ENCODE measurements around the gene CAD.

The CAD gene

DNA sequence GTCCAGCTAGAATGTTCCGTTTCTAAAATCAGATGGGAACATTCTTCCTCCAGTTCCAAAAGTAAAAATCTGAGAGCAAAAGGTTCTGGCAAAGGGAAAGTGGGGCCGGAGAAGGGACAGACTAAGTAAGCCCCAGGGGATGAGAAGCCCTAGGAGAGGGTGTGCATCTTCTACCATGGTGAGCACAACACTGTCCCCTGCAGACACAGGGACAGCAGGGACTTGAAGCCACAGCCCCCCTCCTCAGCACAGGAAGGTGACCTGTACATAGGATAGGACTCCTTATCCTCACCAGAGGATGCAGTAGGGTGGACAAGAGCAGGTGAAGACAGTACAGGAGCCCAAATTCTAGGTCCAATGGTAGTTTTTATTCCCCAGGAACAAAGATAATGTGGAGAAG is 17.9 kb upstream of the CAD start:
- DNase-seq, result no peak

DNA sequence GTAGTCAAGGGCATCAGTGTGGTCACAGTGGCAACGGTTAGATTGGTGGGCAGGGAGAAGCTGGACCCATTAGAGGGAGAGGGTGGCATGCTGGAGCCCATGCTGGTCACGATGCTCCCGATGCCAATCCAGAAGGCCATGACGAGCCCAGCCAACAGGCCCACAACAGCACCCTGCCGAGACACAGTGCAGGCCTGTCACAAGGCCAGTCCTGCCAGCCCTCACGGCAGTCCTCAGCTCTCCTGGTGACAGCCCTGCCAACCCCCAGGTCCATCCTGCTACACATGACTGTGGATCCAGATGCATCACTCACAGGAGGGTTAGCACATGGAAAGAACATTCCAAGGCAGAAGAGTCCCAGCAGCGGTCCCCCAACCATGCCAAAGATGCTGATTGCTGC is 15.5 kb upstream of the CAD start:
- DNase-seq, result no peak

DNA sequence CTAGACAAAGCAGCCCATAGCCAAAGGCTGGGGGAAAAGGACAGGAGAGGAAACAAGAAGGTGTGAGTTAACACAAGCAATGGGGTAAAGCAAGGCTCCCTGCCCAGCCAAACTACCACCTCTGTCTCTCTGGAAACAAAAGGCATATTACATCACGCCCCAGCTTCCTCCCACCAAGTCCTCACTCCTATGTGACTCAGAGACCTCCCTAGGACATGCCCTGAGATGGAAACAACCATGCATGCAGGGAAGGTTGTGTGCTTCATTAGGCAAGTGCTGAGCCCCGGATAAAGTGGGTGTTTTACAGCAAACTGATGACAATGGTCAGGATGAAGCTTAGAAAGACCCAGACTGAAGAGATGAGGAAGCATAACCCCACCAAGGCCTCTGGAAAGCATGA is 14.3 kb upstream of the CAD start:
- peak; percentile 72 to 97 for DNase-seq

DNA sequence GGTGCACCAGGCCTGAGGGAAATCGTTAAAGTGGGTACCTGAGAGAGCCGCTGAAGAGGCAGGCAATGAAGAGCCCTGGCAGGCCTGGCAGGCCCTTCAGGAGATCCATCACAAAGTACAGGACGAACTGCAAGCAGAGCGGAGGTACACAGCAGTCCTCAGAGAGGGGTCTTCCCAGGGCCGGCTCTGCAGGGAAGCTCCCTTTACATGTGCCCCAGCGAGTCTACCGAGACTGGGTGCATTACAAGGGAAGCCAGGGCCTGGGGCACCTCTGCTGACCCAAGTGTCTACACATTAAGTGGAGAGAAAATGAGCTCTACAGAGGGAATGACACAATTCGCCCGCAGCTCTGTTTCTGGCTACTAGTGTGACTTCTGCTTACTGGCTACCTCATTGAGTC is 13.4 kb upstream of the CAD start:
- DNase-seq, result no peak

DNA sequence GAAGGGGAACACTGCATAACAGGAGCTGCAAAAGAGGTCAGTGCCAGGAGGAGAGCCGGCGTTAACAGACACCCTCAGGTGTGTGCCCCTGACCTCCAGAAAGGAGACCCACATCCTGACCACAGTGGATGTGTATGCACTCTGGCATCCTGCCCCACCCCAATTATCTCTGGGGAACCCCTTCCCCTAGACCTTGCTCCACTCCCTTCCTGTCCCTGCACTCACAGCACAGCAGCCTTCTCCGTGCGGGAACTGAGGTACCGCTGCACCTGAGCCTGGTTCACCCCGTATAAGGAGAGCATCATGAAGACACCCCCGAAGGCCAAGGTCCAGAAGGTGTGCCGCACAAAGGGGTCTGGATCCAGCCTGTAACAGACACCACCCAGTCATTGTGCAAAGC is 12.6 kb upstream of the CAD start:
- DNase-seq, result no peak

DNA sequence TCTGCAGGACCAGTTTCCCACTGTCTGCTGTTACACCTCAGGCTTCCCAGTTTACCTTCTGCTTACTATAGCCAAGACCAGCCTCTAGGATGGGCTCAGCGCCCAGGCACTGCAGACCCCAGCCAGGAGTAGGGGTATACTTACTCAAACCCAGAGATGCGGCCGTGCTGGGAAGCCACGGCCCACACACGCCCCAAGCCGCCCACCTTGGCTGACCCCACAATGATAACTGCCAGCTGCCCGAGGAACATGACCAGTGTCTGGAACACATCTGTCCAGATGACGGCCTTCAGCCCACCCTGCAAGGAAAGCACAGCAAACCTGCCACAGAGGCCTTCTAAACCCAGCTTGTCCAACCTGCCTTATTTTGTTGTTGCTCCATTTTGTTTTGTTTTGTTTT is 12.0 kb upstream of the CAD start:
- DNase-seq, result no peak

DNA sequence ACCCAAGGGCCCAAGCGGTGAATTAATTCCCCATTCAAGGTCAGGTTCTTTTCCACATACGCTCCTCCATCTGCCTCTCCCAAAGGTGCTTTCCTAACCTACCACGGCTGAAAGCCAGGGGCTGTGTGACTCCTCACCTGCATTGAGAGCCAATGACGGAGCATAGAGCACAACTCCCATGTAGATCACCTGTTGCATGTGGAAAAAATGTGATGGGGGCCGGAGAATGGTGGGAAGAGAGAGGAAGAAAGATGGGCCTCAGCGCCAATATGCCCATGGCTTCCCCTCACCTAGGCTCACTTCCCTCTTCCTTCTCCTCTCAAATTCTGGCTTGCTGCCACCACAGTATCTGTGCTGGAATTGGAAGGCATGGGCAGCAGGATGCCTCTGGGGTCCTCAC is 10.8 kb upstream of the CAD start:
- DNase-seq, result no peak

DNA sequence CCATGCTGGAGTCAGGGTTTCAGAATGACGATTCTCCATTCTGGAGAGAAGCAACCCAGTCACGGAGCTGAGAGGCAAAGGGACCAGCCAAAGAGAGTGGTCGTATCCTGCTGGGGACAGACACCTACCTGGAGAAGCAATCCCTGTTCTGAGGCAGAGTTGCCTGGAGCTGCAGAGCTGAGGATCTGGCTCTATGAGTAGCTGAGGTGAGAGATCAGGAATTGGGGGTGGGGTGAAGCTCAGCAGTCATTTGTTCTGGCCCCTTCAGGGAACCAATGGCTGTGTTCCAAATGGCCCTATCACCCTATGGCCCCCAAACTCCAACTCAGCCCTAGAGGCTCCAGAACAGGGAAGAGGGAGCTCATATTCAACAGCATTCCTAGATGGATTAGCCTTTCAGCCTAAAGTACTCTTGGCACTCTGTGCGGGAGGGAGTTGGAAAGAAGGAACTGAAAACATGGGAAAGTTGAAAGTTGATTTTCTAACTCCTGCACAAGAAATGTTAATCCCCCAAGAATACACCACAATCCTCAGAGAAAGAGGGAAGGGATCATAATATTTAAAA is 8.6 kb upstream of the CAD start:
- DNase-seq, result no peak

DNA sequence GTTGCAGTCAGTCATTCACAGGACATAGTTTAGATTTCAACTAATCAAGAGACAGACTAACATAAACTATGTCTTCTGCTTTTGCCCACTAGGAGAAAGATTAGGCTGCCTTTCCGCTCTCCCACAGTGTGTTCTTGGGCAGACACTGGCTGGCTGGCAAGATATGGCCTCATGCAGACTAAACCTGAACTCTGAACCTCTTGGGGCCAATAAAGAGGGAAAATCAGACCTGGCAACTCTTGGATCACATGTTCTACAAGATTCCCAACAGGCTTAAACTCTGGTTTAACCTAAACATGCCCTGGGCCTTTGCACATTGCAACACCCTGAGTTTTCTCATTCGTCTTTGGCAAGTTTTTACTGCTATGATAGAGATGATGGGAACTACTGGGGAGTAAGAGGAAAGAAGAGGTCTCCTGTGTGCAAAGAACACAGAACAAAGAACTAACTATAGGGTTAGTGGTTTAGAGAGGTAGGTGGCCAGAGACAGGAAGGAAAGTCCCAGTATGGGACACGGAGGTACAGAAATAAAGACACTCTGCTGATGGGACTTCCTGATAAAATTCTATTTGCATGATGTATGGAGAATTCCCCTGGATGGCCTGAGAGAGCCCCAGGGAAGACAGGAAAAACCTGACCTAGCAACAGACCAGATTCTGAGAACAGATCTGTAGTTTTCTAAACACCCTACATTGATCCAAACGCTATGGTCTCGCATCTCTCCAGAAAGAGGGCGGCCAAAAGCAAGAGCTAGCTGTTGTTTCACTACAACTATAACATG is 7.4 kb upstream of the CAD start:
- DNase-seq, result peak in 1 of 2 donors; percentile 20

DNA sequence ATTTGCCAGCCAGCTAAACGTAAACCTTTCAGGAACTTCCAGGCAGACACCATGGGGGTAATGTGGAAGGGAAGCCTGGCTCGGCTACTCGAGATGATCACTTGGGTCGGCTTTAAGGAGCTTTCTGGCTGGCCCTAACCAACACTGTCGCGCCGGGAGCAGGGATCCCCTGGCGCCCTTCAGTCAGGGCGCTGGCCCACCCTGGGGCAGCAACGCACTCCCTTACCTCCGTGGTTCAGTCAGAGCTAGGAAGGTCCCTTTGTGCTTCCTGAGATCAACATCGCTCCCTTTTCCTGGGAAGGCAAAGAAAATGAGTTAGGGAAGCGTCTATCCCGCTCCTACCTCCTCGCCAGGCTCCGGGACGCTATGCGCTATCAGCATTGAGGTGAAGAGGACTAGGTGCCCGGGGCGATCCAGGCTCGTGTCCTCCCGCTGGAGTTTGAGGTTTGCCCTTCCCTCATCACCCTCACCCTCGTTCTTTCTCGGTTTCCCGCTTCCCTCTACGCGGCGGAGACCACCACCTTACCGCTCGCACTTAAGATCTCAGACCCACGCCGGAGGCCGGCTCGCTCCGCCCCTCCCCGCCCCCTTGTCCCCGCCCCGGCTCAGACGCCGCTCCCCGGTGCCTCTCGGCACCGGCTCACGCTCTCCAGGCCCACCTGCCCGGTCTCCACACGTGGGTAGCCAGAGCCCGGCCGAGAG is 5.8 kb upstream of the CAD start:
- DNase-seq, result no peak

DNA sequence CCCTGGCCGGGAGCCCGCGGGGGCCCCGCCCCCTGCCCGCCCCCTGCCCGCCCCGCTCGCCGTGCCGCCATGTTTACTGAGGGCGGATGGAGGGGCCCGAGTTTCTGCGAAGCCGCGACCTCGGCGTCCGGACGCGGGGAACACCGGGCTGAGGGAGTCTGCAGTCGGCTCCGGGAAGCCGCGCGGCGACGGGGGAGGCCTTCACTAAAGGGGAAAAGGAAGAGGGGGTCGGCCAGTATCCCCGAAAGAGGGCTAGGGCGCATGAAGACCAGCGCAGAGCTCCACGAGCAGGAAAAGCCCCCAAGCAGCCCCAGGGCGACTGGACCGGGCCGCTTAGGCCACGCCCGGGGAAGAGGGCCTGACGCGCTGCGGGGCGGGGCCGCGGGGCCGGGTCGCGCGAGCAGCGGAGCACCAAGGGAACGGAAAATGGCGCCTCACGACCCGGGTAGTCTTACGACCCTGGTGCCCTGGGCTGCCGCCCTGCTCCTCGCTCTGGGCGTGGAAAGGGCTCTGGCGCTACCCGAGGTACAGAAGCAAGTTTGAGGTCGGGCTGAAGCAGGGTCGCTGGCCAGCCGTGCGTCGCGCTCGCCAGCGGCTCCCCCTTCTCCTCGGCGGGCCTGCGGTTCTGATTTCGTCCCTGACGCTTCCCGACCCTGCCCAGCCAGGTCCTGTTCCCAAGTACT is 5.1 kb upstream of the CAD start, which contains the start of the genes ATRAID and SLC5A6:
TSS of gene ATRAID (plus strand) at position 99 of the 683 bp plus-strand sequence. CDS start at position 427, 328 bp downstream.
TSS of gene SLC5A6 (minus strand) at position 326 of the 683 bp plus-strand sequence. CDS start 4,618 bp downstream, outside the sequence.
- DNase-seq, result peak; percentile 88 to 95

DNA sequence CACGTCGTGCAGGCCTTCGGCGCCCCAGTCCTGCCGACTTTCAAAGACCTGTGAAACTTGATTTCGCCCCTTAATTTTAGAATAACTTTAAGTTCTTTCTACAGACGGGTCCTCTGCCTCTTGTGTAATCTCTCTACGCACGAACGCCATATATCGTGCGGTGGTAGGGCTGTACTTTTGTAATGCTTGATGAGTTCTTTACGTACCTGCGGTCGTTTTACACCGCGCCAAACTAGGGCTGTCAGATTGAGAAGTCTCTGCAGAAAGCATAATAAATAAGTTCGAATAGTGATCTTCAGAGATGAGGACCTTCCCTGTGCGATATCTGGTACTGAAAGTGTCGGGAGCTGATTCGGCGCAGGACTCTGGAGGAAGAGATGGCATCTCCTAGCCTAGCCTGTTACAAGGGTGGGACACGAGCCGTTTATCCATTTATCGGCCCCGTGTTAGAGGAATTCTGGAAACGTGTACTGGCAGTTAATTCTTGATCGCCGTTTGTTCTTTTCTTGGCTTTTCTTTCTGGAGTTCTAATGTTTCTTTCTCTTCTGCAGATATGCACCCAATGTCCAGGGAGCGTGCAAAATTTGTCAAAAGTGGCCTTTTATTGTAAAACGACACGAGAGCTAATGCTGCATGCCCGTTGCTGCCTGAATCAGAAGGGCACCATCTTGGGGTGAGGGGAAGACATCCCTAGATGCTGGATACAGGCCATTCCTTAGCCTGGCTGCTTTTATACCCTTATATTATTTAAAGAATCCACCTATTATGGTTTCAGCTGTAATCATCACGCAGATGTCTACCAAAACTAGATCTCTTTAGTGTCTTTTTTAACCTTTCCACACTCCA is 4.3 kb upstream of the CAD start:
- DNase-seq, result peak; percentile 29 to 51

DNA sequence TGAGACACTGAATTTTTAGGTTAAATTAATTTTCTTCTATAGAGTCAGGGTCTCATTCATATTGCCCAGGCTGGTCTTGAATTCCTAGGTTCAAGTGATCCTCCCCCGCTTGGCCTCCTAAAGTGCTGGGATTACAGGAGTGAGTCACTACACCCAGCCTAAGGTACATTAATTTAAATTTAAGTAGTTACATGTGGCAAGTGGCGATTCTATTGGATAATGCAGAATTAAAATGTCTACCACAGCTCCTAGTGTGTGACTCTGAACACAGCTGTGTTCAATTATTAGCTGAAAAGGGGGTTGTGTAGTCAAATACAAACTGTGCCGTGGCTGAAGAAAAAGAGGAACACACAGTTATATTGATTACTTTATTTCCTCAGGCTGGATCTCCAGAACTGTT is 2.2 kb upstream of the CAD start:
- no peak for DNase-seq

DNA sequence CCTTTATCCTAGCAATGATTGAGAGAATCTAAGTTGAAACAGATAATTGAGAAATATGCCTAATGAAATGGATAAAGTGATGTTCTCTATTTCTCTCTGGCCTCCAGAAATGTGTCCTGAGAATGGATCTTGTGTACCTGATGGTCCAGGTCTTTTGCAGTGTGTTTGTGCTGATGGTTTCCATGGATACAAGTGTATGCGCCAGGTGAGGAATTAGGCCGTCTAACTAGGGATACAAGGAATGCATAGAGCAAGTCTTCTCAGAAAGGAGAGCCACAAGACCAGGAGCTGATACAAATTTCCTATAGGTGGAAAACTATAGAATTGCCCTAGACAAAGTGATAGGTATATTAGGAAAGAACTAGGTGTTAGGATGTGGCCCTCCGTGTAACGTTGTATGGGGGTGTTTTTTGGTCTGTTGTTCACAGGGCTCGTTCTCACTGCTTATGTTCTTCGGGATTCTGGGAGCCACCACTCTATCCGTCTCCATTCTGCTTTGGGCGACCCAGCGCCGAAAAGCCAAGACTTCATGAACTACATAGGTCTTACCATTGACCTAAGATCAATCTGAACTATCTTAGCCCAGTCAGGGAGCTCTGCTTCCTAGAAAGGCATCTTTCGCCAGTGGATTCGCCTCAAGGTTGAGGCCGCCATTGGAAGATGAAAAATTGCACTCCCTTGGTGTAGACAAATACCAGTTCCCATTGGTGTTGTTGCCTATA is 592 bp upstream of the CAD start:
- no peak for DNase-seq

DNA sequence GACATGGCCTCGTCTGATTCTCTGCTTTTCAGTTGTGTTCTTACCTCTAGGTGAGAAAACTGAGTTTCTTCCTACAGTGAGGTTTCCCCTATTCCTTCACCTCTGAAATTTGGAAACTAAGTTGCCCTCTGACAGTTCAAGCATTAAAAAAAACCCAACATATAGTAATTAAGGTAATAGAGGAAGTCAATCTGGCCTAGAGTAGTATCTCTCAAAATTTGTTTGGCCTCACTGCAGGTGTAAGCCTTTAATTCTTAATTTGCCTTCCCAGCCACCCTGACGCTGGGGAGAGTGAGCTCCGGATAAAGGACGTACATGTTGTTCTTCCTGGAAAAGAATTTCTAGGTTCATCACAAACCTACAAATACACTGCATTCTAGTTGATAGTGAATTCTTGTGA is 1.4 kb downstream of the CAD start:
- no peak for DNase-seq

DNA sequence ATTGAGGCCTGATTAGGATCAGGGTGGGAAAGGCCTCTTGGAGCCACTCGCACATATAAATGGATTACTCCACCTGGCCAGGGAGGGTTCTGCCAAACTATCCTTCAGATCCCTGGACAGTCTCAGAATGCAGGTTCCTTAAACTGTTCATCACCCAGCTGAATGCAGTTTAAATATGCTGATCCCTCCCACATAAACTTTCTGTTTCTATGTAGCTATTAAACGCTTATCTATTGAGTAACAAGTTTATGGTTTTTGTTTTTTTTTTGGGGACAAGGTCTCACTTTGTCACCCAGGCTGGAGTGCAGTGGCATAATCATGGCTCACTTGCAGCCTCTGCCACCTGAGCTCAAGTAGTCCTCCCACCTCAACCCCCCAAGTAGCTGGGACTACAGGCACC is 1.9 kb downstream of the CAD start:
- DNase-seq, result peak in 1 of 2 donors; percentile 10

DNA sequence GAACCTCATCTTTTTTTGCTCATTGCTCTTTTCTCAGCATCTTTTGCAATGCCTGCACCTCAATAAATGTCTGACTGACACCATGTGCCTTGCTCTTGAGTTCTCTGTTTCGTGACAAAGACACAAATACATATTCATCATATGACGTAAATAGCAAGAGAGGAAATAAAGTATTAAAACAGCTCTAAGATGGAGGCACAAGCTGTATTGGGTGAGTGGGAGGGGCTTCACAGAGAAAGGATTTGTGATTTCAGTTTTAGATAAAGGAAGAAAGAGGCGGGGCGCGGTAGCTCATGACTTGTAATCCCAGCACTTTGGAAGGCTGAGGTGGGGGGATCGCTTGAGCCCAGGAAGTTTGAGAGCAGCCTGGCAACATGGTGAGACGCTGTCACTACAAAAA is 2.9 kb downstream of the CAD start:
- no peak for DNase-seq

DNA sequence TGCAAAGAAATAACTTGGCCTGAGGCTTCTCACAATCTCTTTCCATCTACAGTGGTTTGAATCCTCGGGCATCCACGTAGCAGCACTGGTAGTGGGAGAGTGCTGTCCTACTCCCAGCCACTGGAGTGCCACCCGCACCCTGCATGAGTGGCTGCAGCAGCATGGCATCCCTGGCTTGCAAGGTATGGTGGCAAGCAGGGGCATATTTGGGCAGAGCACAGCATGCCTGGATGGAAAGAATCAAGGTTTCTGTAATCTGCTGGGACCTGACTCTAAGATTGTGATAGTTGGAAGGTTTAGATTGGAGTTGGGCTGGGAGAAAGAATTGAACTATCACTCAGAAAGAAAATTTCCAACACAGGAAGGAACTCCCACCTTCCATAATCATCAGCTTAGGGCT is 4.0 kb downstream of the CAD start:
- no peak for DNase-seq

DNA sequence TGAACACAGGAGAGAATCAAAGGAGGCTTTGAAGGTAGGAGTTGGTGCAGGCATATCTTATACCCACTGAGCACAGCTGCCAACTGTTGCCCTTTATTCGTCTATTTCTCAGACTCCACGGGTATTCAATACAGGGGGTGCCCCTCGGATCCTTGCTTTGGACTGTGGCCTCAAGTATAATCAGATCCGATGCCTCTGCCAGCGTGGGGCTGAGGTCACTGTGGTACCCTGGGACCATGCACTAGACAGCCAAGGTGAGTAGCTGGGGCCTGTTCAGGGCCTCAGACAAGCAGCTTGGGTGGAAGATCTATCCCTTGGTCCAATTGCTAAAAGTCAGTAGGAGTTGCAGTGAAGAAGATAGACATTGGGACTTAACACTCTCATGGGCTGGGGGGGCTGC is 5.2 kb downstream of the CAD start:
- DNase-seq, result no peak

DNA sequence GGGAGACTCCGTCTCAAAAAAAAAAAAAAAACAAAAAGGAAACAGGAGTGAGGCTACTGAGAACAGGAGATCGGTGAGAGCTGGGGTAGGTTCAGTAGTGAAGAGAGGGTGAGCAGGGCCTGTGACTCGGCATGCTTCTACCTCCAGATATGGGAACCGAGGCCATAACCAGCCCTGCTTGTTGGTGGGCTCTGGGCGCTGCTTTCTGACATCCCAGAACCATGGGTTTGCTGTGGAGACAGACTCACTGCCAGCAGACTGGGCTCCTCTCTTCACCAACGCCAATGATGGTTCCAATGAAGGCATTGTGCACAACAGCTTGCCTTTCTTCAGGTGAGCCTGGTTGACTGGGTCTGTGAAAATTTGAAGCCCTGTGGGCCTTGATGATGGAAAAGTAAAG is 6.2 kb downstream of the CAD start:
- no peak for DNase-seq

DNA sequence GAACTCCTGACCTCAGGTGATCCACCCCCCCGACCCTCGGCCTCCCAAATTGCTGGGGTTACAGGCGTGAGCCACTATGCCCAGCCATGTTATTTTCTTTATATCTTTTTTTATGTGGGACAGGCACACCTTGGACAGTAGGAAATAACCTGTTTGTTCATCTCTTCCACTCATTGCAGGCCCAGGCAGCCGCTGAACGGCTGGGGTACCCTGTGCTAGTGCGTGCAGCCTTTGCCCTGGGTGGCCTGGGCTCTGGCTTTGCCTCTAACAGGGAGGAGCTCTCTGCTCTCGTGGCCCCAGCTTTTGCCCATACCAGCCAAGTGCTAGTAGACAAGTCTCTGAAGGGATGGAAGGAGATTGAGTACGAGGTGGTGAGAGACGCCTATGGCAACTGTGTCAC is 8.4 kb downstream of the CAD start:
- DNase-seq, result no peak

DNA sequence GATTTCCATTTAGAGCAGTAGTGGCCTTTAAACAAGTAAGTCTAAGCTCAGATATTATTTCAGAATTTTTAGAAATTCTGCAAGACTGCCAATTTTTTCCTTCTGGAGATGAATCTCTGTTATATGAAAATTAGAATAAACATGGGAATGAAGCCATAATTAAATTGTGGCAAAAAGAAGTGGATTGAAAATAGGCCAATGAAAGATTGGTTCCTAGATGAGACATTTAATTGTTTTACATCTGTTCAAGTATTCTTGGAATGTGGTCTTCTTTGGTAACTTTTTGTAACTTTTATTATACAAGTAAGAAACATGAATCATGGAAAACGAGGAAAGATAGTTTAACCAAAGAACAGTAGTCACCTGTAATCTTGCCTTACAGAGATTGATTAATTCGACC is 10.3 kb downstream of the CAD start:
- DNase-seq, result no peak

Measured in inflammatory macrophage treated with lipopolysaccharide for 1 hour (primary cell).